Trophoblast cell (in vitro differentiated cells and primary cell): ENCODE results near the gene TTLL12. TPM values are rescaled to one million over a fixed set of nuclear protein-coding genes. Genes with fewer than 3 reads are reported as not detected.

Experiments
- DNase-seq, 2 donors: peaks; one replicate each; pipeline ENCODE4 v3.0.0-alpha.2; 2016
- H2AFZ ChIP-seq: 2 replicates; pipeline ENCODE4 v1.6.1; 2013; ENCODE audit warnings: low read length, moderate library complexity, mild to moderate bottlenecking; ENCODE audit not compliant: insufficient read depth, poor library complexity
- H2AK5ac ChIP-seq: 2 replicates; pipeline ENCODE4 v1.6.1; 2013; ENCODE audit warnings: mild to moderate bottlenecking, low read length
- H2BK120ac ChIP-seq: 2 replicates; pipeline ENCODE4 v1.6.1; 2013; ENCODE audit warnings: low read length, mild to moderate bottlenecking, moderate library complexity; ENCODE audit not compliant: insufficient read depth, poor library complexity
- H2BK12ac ChIP-seq: 2 replicates; pipeline ENCODE4 v1.6.1; 2013; ENCODE audit warnings: mild to moderate bottlenecking, low read length, moderate library complexity
- H2BK5ac ChIP-seq: 2 replicates; pipeline ENCODE4 v1.6.1; 2013; ENCODE audit warnings: low read length, low read depth, moderate library complexity, mild to moderate bottlenecking; ENCODE audit not compliant: poor library complexity
- H3K14ac ChIP-seq: 2 replicates; pipeline ENCODE4 v1.6.1; 2013; ENCODE audit warnings: mild to moderate bottlenecking, low read length
- H3K18ac ChIP-seq: 2 replicates; pipeline ENCODE4 v1.6.1; 2013; ENCODE audit warnings: mild to moderate bottlenecking, low read length
- H3K23ac ChIP-seq: 2 replicates; pipeline ENCODE4 v1.6.1; 2013; ENCODE audit warnings: low read length
- H3K27ac ChIP-seq: 2 replicates; pipeline ENCODE4 v1.5.1; 2013; ENCODE audit warnings: low read depth, mild to moderate bottlenecking, inconsistent platforms, low read length, moderate library complexity
- H3K27me3 ChIP-seq: 2 replicates; pipeline ENCODE4 v1.6.1; 2013; ENCODE audit warnings: inconsistent platforms, mild to moderate bottlenecking, low read length, moderate library complexity; ENCODE audit not compliant: insufficient read depth
- H3K36me3 ChIP-seq, 2 experiments: 1 replicate in 1 of 2; 2 replicates in 1 of 2; pipeline ENCODE4 v1.6.1; 2013; ENCODE audit warnings: low read length in 2 of 2, mild to moderate bottlenecking in 2 of 2, moderate library complexity in 1 of 2; ENCODE audit not compliant: insufficient read depth in 2 of 2, control insufficient read depth in 1 of 2
- H3K4ac ChIP-seq: 2 replicates; pipeline ENCODE4 v1.6.1; 2013; ENCODE audit warnings: low read depth, mild to moderate bottlenecking, low read length, moderate library complexity
- H3K4me1 ChIP-seq, 2 experiments: 1 replicate in 1 of 2; 2 replicates in 1 of 2; pipeline ENCODE4 v1.6.1; 2013; ENCODE audit warnings: low read length in 2 of 2, mild to moderate bottlenecking in 2 of 2, moderate library complexity in 1 of 2; ENCODE audit not compliant: insufficient read depth in 2 of 2, control insufficient read depth in 1 of 2
- H3K4me2 ChIP-seq: 2 replicates; pipeline ENCODE4 v1.6.1; 2013; ENCODE audit warnings: inconsistent platforms, mild to moderate bottlenecking, low read length, moderate library complexity
- H3K4me3 ChIP-seq: 2 replicates; pipeline ENCODE4 v1.5.1; 2013; ENCODE audit warnings: mild to moderate bottlenecking, low read depth, low read length, inconsistent platforms
- H3K79me1 ChIP-seq: one replicate; pipeline ENCODE4 v1.6.1; 2013; ENCODE audit warnings: low read length
- H3K79me2 ChIP-seq: 2 replicates; pipeline ENCODE4 v1.6.1; 2013; ENCODE audit warnings: low read length, mild to moderate bottlenecking; ENCODE audit not compliant: control insufficient read depth, insufficient read depth, poor library complexity
- H3K9ac ChIP-seq: 2 replicates; pipeline ENCODE4 v1.6.1; 2013; ENCODE audit warnings: mild to moderate bottlenecking, low read length
- H3K9me3 ChIP-seq: 2 replicates; pipeline ENCODE4 v1.6.1; 2013; ENCODE audit warnings: low read depth, mild to moderate bottlenecking, control low read depth, inconsistent platforms, low read length; ENCODE audit not compliant: insufficient read depth
- H4K12ac ChIP-seq: 2 replicates; pipeline ENCODE4 v1.6.1; 2013; ENCODE audit warnings: low read depth, mild to moderate bottlenecking, low read length, moderate library complexity
- H4K8ac ChIP-seq: 2 replicates; pipeline ENCODE4 v1.6.1; 2013; ENCODE audit warnings: low read depth, mild to moderate bottlenecking, low read length, moderate library complexity
- H4K91ac ChIP-seq: one replicate; pipeline ENCODE4 v1.6.1; 2013; ENCODE audit warnings: low read depth, mild to moderate bottlenecking, low read length, moderate library complexity
- WGBS: extraction: QIAGEN DNeasy Blood & Tissue Kit; methylation state at CpG from one replicate; pipeline ENCODE4 v1.1.7; 2013; ENCODE audit warnings: missing lambda C conversion rate; ENCODE audit not compliant: insufficient read length, insufficient coverage; ENCODE audit errors: extremely low coverage; 5-methylcytosine and 5-hydroxymethylcytosine counted together
- polyA plus RNA-seq: library from polyadenylated mRNA; stranded (reverse); fragments of 200-250 nt; gene quantifications from 2 replicates; pipeline ENCODE4 v1.2.3, GENCODE V29; 2013

Gene TTLL12
- polyA plus RNA-seq: 20.0 and 21.1 TPM in 2 replicates

DNA sequence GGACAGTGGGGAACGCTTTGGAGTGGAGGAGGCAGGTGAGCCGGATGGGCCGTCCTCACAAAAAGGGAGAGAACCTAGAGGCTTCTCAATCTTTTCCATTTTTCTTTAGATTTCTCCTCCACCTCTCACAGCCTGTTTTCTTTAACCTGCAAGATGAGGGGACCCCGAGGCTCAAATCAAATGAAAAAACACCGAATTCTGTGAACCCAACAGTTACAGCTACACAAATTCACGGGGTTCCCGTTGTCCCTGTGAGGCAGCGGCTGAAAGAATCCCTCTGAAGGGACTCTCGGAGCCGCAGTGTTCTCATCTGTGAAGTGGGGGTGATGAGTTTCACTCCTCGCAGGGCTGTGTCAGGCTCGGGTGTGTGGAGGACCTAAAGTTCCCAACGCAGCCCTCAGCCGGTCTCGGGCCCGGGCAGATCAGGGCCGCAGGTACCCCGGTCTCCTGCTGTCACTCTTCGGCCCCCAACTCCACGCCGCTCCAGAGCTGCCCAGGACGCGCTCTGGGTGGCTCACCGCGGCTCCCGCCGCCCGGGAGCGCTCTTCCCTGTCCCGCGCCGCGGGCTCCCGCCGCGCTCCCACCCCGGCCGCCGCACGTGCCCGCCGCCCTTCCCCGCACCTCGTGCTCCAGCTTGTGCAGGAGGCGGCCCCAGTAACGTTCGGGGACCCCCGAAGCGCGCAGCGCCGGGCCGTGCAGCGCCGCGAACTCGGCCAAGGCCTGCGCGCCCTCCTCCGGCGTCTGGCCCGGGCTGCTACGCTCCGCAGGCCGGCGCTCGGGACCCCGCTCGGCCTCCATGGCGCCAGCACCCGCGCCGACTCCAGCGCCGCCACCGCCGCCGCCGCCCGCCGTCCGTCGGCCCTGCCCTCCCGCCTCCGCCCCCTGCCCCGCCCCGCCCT lies at the start of gene TTLL12:
TTLL12 (minus strand) TSS at position 863 of the 899 bp plus-strand sequence; CDS start at position 798, 65 bp downstream.
- peak within 1 kb of the TSS; percentile 81 for H2BK5ac ChIP-seq
- H3K4me2 ChIP-seq: peak within 1 kb of the TSS; percentile 96
- no CpG with 5 or more reads among the region's 87 CpGs for WGBS
- H3K4ac ChIP-seq: peak within 1 kb of the TSS; percentile 84
- H3K4me1 ChIP-seq: peaks cover 6 to 12% of the 10 kb centered on the region in 2 experiments
- peak within 1 kb of the TSS; percentile 99 for H4K8ac ChIP-seq
- DNase-seq: peak; percentile 28 to 63
- H3K4me3 ChIP-seq: peak within 1 kb of the TSS; percentile 82
- peaks cover 4% of the 10 kb centered on the region for H3K9me3 ChIP-seq
- H2BK120ac ChIP-seq: peak within 1 kb of the TSS; percentile 88
- peak within 1 kb of the TSS; percentile 91 for H2AFZ ChIP-seq
- H2AK5ac ChIP-seq: peak within 1 kb of the TSS; percentile 88
- peaks cover 0 to 3% of the 10 kb centered on the region in 2 experiments for H3K36me3 ChIP-seq
- peak within 1 kb of the TSS; percentile 94 for H4K91ac ChIP-seq
- peak within 1 kb of the TSS; percentile 88 for H3K9ac ChIP-seq
- peak within 1 kb of the TSS; percentile 96 for H4K12ac ChIP-seq
- H3K27me3 ChIP-seq: no peaks in the 10 kb centered on the region
- peak within 1 kb of the TSS; percentile 95 for H3K14ac ChIP-seq
- H2BK12ac ChIP-seq: peak within 1 kb of the TSS; percentile 49
- H3K79me1 ChIP-seq: peaks cover 9% of the 10 kb centered on the region
- peak within 1 kb of the TSS; percentile 71 for H3K27ac ChIP-seq
- H3K18ac ChIP-seq: peak within 1 kb of the TSS; percentile 98
- H3K79me2 ChIP-seq: peaks cover 9% of the 10 kb centered on the region
- H3K23ac ChIP-seq: no peak within 1 kb of the TSS

DNA sequence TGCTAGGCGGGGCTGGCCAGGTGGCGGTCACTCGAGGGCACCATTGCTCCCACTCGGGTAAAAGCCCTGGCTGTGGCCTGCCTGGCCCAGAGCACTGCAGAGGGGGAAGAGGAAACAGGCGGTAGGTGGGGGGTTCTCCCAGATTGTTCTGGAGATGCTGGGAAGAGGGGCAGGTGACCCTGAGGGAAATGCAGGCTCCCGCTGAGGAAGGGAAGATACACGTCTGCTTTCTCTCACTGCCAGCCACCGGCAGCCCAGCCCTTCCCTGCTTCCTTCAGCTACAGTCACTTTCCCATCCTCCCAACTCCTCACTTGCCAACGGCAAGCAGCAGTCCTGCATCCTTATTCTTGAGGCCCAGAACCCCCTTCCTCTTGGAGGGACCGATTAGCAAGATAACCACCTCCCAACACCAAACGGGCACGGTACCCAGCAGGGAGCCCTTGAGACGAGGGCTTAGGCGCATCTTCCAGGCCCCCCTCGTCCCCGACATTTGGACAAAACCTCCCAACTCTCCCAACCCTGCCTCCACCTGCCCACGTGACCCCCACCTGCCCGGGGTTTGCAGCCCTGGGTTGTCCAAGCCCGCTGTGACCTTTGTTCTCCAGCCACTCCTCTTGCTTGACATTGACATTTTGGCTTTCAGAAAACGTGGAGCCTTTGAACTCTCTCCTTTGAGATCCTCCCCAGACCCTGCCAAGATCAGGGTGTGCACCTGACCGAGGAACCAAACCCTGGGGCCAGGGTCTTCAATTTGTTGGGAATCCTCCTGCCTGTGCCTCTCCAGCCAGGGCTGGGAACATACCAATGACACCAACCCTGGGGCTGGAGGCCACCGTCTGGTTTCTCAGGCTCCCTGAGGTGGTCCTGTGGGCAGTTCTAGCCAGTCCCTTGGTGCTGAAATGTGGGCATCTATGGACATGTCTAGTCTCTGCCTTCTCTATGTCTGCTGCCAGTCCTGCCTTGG lies 48.8 kb upstream of the TTLL12 start:
- no peak overlapping the region for H4K8ac ChIP-seq
- H3K79me2 ChIP-seq: no peaks in the 10 kb centered on the region
- H3K4me2 ChIP-seq: no peak overlapping the region
- H2AK5ac ChIP-seq: no peak overlapping the region
- H3K23ac ChIP-seq: no peak overlapping the region
- peaks cover 7 to 28% of the 10 kb centered on the region in 2 experiments for H3K4me1 ChIP-seq
- H3K79me1 ChIP-seq: no peaks in the 10 kb centered on the region
- H3K9ac ChIP-seq: no peak overlapping the region
- no peak overlapping the region for H2AFZ ChIP-seq
- no peaks in the 10 kb centered on the region for H3K36me3 ChIP-seq
- WGBS: no CpG with 5 or more reads among the region's 22 CpGs
- no peaks in the 10 kb centered on the region for H3K9me3 ChIP-seq
- H3K4me3 ChIP-seq: peak overlapping the region; percentile 18
- no peak overlapping the region for H3K4ac ChIP-seq
- no peak overlapping the region for H2BK5ac ChIP-seq
- DNase-seq: no peak
- no peaks in the 10 kb centered on the region for H3K27me3 ChIP-seq
- H3K14ac ChIP-seq: no peak overlapping the region
- no peak overlapping the region for H3K27ac ChIP-seq
- no peak overlapping the region for H2BK12ac ChIP-seq
- no peak overlapping the region for H3K18ac ChIP-seq
- H4K91ac ChIP-seq: no peak overlapping the region
- no peak overlapping the region for H4K12ac ChIP-seq
- no peak overlapping the region for H2BK120ac ChIP-seq

DNA sequence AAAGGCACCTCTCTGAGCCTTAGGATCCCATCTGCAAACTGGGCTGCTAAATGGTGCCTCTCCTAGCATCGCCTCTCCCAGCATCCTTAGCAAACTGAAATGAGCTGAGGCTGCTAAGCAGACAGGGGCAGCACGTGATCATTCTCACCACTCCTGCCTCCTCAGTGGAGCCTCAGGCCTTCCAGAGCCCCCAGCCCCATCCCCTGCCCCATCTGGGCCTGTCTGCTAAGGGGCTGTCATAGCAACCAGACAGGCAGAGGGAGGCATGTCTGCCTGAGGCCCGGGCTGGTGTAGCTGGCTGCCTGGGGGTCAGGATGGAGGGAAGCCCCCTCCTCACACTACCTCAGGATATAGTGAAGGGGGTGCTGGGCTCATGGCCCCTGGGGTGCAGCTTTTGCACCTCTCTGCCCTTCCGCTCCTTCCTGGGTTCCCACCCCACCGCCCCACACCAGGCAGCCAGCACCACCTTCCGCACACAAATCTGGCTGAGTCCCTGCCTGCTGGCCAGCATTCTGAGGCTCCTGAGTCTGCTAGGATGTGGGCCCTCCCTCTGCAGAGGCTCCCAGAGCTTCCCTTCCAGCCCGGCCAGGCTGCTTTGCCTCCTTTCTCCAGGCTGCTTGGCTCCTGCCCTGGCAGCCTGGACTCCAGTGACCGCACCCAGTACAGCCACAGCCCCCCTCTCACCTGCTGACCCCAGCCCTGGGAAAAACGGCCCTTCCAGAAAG lies 47.5 kb upstream of the TTLL12 start:
- Histone ChIP-seq H3K18ac (no peak overlapping the region), H4K91ac (no peak overlapping the region), H3K4me3 (no peak overlapping the region), H3K9ac (no peak overlapping the region), H2BK5ac (no peak overlapping the region), H3K14ac (no peak overlapping the region), H2AK5ac (no peak overlapping the region), H3K4me1 (peaks cover 7 to 22% of the 10 kb centered on the region in 2 experiments), H3K4ac (no peak overlapping the region), H3K9me3 (peaks cover 2% of the 10 kb centered on the region), H2BK12ac (no peak overlapping the region), H3K27ac (no peak overlapping the region), H2BK120ac (no peak overlapping the region), H3K27me3 (no peaks in the 10 kb centered on the region), H3K23ac (no peak overlapping the region), H3K79me2 (no peaks in the 10 kb centered on the region), H3K4me2 (no peak overlapping the region), H3K36me3 (no peaks in the 10 kb centered on the region), H4K12ac (no peak overlapping the region), H4K8ac (no peak overlapping the region), H3K79me1 (no peaks in the 10 kb centered on the region), H2AFZ (no peak overlapping the region)
- no peak for DNase-seq
- no CpG with 5 or more reads among the region's 9 CpGs for WGBS

DNA sequence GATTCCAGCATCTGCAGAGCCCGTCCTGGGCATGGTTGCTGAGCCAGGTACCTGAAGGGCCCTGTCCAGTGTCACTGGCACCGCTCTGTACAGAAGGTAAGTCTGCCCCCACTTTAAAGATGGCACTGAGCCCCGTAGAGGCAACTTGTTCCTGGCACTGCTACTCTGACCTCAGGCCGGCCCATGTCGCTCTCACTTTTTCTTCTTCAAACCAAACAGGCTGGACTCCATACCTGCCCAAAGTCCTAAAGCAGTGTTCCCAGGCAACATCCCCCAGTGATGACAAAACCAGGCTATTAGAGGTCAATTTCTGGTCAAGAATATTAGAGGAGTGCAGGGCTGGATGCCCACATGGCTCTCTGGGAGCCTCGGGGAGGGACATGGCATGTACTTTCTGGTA lies 46.6 kb upstream of the TTLL12 start:
- no CpG with 5 or more reads among the region's 6 CpGs for WGBS
- Histone ChIP-seq H2AFZ (no peak overlapping the region), H3K18ac (no peak overlapping the region), H4K8ac (no peak overlapping the region), H3K4me1 (peaks cover 7 to 14% of the 10 kb centered on the region in 2 experiments), H3K27me3 (no peaks in the 10 kb centered on the region), H3K4ac (no peak overlapping the region), H4K12ac (no peak overlapping the region), H3K79me2 (no peaks in the 10 kb centered on the region), H3K27ac (no peak overlapping the region), H3K9me3 (peaks cover 2% of the 10 kb centered on the region), H3K14ac (no peak overlapping the region), H3K23ac (no peak overlapping the region), H3K4me3 (no peak overlapping the region), H2BK5ac (no peak overlapping the region), H2AK5ac (no peak overlapping the region), H2BK12ac (no peak overlapping the region), H3K79me1 (no peaks in the 10 kb centered on the region), H3K9ac (no peak overlapping the region), H2BK120ac (no peak overlapping the region), H3K36me3 (no peaks in the 10 kb centered on the region), H3K4me2 (no peak overlapping the region), H4K91ac (no peak overlapping the region)
- DNase-seq: peak in 1 of 2 donors; percentile 5
